ENCODE results near the gene SCAMP4.

SCAMP4 gene

DNA sequence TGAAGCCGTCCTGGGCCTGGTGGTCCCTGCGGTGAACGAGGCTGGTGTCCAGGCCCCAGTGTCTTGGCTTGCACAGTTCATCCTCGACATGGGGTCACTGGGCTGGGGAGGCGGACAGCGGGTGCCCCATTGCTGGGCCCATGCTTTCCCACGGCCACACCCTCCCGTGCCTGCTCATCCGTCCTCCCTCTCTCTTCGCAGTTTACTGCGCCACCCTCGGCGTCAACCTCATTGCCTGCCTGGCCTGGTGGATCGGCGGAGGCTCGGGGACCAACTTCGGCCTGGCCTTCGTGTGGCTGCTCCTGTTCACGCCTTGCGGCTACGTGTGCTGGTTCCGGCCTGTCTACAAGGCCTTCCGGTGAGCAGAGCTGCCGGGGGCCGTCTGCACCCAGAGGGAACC lies 12.7 kb downstream of the SCAMP4 start:
- DNase-seq = no peak

DNA sequence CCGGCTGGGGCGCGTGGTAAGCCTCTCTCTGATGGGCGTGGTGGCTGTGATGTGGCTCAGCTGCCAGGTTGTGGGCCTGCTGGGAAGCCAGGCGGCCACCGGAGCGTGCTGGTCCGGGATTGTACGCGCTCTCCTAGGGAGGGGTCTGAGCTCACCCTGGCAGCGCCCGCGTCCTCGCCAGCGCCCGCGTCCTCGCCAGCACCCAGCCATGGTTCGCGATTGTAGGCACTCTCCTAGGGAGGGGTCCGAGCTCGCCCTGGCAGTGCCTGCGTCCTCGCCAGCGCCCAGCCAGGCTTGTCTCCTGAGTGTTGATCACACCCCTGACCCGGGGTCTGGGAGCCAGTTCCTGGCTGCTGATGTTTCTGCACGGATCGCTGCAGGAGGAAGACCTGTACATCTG lies 13.8 kb downstream of the SCAMP4 start:
- DNase-seq = no peak

DNA sequence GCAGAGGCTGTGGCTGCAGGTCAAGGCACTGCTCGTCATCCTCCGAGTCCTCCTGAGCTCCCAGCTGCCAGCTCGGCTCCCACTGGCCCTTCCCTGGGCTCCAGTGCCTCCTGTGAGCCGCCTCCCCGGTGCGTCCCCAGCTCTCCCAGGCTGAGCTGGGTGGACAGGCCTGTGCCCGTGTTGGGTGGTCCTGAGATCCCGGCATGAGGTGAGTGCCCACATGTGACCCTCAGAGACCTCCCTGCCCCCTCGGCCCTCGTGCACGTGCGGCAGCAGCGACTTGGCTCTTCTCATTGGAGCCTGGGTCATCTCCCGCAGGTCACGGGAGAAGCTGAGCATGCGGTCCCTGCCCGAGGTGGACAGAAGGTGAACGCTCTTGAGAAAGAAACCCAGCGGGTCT lies 15.4 kb downstream of the SCAMP4 start:
- DNase-seq = no peak

DNA sequence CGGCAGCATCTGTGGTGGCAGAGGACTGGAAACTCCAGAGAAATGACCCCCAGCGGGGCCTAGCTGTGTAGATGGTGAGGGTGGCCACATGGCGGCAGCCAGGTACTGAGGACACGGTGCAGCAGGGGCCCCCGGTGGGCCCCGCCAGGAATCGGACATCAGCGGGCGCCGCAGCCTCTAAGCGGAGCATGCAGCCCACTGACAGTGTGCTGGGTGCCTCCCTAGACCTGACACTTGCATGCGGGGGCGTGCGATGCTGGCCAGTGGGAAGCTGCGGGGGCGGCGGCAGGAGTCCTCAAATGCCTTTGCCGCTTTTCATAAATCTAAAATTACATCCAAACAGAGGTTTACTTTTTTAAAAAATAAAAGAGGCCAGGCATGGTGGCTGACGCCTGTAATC lies 16.1 kb downstream of the SCAMP4 start:
- DNase-seq = no peak

DNA sequence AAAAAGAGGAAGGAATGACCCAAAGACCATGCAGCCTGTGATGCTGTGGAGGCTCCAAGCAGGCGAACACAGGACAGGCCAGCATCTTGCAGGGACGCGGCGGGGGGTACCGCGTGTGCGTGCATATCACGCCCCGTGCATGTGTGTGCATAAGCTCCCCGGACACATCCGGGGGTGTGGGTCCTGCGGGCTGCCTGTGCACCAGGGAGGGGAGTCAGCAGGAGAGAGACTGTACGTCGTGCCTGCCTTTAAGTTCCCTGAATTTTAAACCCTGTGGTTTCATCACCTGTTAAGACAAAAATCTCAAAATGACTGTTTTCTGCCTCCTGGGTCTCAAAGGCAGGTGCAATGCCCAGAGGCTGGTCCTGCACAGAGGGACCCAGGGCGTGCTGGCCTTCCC lies 16.6 kb downstream of the SCAMP4 start:
- DNase-seq = no peak

DNA sequence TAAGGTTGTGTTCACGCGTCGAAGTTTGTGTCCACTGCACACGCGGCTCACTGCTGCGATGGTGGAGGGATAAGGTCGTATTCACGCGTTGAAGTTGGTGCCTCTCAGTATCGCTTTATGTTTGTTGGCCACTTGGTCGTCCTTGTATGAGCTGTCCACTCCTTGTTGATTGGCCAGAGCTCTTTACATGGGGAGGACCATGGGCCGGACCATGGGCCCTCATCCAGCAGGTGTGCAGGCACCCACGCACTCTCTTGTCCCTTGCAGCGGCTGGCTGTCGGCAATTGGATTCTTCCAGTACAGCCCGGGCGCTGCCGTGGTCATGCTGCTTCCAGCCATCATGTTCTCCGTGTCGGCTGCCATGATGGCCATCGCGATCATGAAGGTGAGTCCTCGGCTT lies 17.6 kb downstream of the SCAMP4 start:
- no peak for DNase-seq

DNA sequence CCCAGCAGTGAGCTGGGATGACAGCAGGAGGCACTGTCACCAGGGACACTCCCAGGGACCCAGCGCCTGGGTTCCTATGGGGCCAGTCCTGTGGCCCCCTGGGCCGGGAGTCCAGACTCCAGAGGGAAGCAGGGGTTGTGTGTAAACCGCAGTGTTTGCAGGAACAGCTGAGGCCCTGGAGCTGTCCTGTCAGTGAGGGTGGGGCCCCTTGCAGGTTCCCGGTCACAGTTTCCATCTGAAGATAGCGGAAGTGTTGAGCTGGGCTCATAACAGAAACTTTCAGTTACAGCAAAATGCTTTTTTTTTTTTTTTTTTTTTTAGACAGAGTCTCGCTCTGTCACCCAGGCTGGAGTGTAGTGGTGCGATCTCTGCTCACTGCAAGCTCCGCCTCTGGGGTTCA lies 18.1 kb downstream of the SCAMP4 start:
- no peak for DNase-seq

DNA sequence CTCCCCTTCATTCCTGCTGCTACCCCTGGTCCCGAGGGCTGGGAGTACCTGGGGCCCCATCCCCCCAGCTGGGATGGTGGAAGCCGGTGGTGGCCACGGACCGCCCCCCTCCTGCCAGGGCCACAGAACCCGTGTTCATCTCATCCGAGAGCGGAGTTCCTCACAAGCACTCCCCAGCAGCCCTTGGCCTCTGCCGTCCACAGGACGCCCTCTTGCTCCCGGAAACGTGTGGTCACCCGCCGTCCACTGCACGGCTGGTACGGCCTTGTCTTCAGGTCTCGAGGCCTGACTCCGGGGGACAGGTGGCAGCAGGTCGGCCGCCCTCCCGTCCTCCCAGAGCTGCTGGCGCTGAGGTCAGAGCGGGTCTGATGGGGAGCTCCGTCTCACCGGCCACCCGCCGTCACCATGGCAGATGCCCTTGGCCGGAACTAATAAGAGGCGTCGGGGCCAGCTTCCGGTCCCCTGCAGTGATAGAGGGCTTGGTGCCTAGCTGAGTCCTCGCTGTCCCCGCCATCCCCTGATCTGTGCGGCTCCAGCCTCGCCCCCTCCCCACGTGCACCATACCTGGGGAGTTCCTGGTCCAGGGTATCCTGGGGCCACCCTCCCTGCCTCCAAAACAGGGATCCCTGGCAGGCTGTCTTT lies 19.2 kb downstream of the SCAMP4 start:
- DNase-seq = no peak

DNA sequence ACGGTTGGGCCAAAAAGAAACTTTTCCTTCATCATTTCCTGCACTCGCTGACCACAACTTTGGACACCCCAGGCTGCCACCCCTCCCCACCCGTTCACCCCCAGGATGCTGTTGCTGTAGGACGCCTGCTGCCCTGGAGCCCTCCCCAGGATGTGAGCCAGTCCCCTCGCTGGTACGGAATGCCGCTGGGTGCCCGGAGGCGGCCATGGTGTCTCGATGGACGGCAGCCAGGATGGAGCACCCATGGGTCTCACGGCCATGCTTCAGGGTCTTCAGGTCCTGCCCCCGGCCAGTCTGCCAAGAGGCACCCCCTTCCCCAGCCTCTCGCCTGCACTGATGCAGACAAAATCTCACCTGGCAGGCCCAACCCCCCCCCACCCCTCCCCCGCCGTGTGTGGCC lies 20.3 kb downstream of the SCAMP4 start:
- no peak for DNase-seq

DNA sequence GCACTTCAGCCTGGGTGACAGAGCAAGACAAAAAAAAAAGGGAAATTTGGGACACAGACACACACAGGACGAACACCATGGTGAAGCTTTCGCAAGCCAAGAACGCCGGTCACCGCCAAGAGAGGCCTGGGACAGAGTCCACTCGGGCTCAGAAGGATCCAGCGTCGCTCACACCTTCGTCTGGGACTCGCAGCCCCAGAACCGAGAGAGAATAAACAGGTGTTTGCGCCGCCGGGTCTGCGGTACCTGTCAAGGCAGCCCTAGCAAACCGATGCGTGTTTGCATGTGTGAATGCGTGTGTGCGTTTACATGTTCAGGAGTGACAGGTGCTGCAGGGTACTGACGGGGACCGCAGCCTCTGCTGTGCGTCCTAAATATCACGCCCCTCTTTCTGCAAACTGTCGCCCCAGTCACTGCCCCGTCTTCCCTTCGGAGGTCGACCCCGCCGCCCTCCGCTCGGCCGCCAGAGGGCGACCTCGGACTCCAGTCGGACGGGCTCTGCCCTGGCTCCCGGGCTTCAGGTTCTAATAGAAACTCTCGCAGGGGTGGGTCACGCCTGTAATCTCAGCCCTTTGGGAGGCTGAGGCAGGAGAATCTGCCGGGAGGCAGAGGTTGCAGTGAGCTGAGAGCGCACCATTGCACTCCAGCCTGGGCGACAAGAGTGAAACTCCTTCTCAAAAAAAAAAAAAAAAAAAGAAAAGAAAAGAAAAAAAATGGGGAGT lies 24.0 kb downstream of the SCAMP4 start:
- peak; percentile 91 for DNase-seq

DNA sequence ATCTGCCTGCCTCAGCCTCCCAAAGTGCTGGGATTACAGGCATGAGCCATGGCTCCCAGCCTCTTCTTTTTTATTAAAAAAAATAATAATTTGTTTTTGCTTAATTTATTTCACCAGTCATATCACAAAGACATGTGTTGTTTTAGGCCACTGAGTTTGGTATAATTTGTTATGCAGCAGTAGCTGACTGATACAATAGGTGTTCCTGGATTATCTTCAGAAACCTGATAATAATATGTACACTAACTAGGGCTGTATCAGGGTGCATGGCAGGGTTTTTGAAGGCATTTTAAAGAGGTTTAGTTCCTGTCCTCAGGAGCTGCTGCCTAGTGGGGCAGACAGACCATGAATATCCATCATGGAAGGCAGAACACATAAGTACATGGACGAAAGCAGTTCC lies 26.2 kb downstream of the SCAMP4 start:
- no peak for DNase-seq

DNA sequence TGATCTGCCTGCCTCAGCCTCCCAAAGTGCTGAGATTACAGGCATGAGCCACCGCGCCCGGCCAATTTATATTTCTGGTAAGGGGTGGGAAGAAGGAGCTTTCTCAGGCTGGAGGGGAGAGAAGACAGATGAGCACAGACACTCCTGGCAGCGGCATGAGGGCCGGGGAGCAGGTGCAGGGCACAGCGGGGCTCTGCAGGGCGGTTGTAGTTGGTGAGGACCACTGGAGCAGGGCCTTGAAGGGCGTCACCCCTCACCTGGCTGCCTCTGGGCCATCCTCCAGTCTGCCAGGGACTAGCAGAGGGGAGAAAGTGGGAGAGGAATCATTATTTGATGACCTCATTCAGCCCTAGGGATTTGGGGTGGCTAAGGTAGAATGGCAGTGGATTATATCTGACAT lies 27.2 kb downstream of the SCAMP4 start:
- DNase-seq = no peak

DNA sequence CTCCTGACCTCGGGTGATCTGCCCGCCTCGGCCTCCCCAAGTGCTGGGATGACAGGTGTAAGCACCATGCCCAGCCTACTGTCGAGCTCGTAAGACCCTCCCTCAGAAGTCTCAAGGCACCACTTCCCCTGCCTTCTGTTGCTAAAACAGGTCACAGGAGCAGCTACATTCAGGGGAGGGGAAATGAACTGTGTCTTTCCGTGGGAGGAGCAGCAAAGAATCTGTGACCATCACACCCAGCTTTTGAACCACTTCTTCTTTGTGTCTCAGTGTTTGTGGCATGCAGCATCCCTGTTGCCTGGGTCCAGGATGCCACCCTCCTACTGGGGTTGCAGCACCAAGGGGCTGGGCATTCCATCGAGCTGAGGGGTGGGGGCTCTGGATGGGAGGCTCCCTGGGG lies 28.0 kb downstream of the SCAMP4 start:
- no peak for DNase-seq

DNA sequence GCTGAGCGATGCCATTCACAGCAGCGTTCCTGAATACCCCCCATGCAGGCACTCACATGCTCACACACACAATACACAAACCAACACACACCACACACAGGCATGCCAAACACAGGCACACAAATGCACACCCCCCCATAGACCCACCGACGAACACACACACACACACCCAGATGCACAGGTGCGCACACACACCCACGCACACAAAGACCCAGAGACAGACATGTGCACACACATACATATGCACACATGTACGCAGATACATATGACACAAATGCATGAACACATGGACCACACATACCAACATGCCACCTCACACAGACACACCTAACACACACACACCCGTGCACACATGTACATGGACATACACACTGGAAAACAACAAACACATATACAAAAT lies 28.7 kb downstream of the SCAMP4 start:
- DNase-seq = no peak

DNA sequence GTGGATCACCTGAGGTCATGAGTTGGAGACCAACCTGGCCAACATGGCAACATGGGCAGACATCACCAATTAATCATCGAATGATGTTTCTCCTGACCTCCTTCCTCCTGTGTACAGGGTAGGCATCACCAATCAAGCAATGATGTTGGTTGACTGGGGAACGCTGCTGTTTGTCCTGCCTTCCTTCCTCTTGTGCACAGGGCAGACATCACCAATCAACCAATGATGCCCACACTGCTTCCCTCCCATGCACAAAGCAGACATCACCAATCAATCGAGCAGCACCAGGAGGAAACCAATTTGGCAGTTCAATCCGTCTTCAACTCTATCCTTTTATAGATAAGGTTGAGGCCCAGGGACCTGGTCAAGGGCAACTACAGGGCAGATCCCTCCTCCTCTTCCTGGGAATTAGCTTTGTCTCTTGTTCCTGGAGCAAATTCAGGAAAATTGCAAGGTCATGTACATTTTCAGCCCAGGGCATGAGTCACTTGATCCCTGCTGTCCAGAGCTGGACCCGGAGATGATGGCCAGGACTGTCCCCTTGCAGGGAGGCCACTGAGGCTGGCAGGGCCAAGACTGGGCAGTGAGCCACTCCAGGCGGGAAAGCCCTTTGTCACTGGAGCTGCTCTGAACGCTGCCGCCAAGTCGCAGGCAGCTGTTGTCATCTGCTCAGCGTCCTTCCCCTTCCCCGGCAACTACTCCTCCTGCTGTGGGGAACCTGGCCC lies 30.4 kb downstream of the SCAMP4 start:
- peak; percentile 73 for DNase-seq

DNA sequence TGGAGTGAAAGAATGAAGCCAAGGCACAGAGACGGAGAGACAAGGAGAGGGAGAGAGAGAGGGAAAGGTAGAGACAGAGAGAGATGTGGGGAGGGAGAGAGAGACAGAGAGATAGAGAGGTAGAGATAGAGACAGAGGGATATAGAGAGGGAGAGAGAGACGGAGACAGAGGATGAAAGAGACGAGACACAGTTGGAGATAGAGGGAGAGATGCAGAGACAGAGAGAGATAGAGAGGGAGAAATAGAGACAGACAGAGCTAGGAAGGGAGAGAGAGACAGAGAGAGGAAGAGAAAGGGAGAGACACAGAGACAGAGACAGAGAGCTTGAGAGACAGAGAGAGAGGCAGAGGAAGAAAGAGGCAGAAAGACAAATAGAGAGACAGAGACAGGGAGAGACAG lies 31.2 kb downstream of the SCAMP4 start:
- no peak for DNase-seq

DNA sequence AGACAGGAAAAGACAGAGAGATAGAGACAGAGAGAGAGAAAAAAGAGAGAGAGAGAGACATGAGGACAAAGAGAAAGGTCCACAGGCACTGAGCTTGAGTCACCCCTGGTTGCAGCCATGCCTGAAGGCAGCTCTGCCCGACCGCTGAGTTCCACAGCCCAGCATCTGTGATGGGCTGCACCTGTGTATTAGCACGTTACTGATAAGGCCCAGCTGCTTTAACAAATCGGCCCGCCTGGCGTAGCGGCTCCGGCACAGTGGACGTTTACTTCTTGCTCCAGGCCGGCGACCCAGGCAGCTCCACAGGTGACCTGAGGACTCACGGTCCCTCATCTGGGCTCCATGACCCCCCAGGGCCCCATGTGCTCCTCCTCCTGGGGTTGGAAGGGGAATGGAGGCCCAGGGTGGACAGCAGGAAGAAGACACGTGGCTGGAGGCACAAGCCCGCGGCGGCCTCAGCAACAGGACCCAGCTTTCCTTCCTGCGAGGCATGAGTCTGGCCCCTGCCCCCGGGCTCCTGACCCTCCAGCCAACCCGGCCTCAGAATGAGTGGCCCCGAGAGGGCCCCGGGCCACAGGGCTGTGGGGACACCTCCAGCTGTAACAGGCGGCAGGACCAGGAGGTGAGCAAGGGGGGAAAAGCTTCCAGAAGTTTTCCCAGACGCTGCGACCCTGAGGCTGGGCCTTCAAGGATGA lies 31.9 kb downstream of the SCAMP4 start:
- DNase-seq = no peak

DNA sequence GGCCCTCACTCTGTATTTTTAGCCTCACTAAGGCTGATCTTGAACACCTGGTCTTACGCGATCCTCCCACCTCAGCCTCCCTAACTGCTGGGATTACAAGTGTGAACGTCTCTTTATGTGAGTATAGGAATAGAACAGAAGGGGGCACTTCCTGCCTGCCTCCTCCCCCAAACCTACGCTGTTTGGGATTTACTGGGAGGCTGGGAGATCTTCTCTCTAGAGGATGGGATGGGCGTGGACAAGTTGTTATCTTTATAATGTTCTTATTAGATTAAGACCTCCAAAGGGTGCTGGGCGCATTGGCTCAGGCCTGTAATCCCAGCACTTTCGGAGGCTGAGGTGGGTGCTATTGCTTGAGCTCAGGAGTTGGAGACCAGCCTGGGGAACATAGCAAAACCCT lies 32.9 kb downstream of the SCAMP4 start:
- DNase-seq = no peak

DNA sequence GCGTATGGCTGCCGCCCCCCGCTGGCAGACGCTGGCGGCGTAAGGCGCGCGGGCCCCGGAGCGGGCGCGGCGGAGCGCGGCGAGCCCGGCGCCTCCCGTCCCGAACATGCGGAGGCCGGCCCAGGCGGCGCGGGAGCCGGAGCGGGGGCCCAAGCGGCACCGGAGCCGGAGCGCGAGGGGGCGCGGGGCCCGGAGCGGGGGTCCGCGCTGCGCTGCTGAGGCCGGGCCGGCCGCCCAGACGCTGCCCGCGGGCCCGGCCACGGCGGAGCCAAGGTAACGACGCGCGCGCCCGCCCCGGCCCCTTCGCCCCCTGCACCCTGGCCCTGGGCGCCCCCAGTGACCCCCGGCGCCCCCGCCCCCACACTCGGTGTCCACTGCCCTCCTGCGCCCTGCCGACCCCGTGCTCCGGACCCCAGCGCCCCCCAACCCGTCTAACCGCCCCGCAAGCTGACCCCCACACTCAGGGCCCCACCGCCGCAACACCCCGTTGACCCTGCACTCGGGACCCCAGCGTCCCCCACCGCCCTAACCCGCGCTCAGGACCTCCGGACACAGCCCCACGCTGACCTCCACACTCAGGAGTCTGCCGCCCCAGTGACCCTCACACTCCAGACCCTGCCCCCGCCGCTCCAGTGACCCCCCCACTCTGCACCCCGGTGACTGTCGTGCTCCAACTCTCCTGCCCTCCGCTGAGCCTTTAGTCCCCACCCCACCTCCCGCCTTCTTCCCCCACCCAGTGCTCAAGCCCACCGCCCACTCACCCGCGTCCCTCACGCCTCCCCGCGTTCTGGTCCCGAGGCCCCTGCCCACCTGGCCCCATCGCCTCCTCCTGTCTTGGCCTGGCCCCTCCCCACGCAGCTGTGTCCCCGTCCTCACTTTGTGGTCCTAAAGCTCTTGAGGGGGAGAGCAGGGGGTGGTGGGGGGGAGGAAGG lies 36.2 kb downstream of the SCAMP4 start, which contains the start of gene CSNK1G2:
Gene CSNK1G2 (plus strand): TSS at position 27 of the 932 bp plus-strand sequence. CDS start 28,601 bp downstream, outside the sequence.
- DNase-seq = peak; percentile 32

DNA sequence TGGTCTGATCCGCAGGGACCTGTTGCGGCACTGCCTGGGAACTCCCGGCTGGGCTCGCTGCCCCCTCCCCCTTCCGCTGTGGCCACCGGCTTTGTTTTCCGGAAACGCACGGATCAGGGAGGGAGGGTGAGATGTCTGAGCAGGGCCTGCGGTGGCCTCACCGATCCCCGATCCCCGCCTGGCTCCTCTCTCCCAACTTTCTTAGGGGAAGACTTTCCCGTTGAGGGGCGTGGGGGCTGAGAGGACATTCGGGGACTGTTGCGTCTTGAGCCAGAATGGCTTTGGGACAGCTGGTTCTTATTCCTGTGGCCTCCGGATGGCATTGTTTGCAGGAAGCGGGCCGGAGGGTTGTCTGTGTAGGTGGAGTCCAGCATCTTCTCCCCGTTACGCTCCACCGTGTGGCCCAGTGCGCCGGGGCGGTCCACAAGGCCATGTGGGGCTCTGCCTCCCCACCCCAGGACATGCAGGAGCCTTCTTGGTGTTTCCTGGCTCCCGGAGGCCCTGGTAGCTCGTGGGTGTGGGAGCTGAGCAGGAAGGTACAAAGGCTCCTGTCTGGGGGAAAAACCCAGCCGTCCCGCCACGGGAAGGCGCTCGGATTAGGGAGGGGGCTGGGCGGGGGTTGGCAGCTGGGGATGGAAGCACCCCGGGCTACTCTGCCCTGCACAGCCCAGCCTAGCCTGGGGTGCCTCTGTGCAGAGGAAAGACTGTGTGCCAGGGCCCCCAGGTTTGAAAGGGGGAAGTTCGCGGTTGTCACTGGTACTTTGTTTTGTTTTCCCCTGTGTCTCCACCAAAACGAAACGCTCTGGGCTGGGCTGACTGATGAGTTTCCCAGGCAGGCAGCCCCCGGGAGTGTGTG lies 37.1 kb downstream of the SCAMP4 start:
- peak; percentile 76 for DNase-seq

DNA sequence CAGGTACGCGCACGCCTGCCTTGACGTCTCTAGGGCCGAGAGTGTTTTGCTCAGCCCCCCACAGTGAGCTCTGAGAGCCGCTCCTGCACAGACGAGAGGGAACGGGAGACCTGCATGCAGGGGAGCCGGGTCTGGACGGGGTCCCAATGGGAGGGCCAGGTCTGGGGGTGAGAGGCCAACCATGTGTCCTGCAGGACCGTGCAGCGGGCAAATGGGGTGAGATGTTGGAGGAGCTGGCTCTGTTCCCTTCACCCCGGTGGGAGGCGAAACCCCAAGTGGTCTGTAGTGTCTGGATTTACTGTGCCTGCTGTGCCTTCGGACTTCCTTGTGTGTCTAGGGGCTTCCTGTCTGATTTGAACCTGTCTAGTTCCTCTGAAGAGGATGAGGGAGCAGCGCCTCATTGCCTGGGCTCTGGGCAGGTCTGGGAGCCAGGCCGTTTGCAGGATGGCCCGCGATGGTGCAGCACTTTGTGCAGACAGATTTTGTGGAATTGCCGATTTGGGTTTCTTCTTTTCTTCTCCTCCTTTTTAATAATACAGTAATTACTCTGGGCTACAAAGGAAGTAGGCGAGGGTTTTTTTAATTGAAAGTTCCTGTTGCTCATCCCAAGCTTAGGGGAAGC lies 37.8 kb downstream of the SCAMP4 start:
- peak; percentile 49 for DNase-seq

Measured in hematopoietic multipotent progenitor cell treated with erythropoietin and hydrocortisone succinate and interleukin-3 and kit ligand, for 6 days (in vitro differentiated cells).